Hepatocyte (in vitro differentiated cells): ENCODE results near the gene WASHC4.
"Not testable (repeated sequence)": the region's sequence is repeated elsewhere in the genome, so short reads cannot be mapped to it uniquely, and the experiment has no call there.

Source experiments
- EZH2 ChIP-seq: fragments of 200-600 bp; sonication (generic); IDR thresholded peaks from 2 replicates; pipeline ENCODE4 v1.6.1; 2016; ENCODE audit warnings: antibody characterized with exemption, mild to moderate bottlenecking, borderline replicate concordance
- EZH2phosphoT487 ChIP-seq: fragments of 200-600 bp; sonication (generic); IDR thresholded peaks from one replicate; pipeline ENCODE4 v1.6.1; 2018; ENCODE audit warnings: antibody characterized with exemption, mild to moderate bottlenecking, low read depth, moderate library complexity; ENCODE audit not compliant: unreplicated experiment, severe bottlenecking
- TF ChIP-seq, protein P1 (sequence below): fragments of 200-600 bp; sonication (generic); IDR thresholded peaks from 2 replicates; pipeline ENCODE4 v1.5.1; 2016; ENCODE audit warnings: antibody characterized with exemption, mild to moderate bottlenecking; ENCODE audit not compliant: poor library complexity

DNA sequence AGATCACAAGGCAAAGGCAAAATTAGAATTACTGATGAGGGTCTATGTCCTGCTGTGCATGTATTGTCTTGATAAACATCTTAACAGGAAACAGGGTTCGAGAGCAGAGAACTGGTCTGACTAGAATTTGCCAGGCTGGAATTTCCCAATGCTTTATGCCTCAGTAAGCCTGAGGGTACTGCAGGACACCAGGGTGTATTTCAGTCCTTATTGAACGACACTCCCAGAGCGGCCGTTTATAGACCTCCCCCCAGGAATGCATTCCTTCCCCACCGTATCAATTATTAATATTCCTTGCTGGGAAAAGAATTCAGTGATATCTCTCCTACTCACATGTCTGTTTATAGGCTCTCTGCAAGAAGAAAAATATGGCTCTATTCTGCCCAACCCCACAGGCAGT lies 12.2 kb upstream of the WASHC4 start:
- TF ChIP-seq, protein P1, sequence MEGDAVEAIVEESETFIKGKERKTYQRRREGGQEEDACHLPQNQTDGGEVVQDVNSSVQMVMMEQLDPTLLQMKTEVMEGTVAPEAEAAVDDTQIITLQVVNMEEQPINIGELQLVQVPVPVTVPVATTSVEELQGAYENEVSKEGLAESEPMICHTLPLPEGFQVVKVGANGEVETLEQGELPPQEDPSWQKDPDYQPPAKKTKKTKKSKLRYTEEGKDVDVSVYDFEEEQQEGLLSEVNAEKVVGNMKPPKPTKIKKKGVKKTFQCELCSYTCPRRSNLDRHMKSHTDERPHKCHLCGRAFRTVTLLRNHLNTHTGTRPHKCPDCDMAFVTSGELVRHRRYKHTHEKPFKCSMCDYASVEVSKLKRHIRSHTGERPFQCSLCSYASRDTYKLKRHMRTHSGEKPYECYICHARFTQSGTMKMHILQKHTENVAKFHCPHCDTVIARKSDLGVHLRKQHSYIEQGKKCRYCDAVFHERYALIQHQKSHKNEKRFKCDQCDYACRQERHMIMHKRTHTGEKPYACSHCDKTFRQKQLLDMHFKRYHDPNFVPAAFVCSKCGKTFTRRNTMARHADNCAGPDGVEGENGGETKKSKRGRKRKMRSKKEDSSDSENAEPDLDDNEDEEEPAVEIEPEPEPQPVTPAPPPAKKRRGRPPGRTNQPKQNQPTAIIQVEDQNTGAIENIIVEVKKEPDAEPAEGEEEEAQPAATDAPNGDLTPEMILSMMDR, result not testable (repeated sequence)
- TF ChIP-seq EZH2phosphoT487, EZH2: not testable (repeated sequence)
